Measurements from ENCODE around the gene RPL7L1. TPM values are rescaled to one million over a fixed set of nuclear protein-coding genes. Genes with fewer than 3 reads are reported as not detected.

The RPL7L1 gene
- 136 and 160 TPM in 2 replicates for total RNA-seq

GRCh38 chr6:42879372-42880239 lies at the start of gene RPL7L1:
TSS of gene RPL7L1 (plus strand) at chr6:42879616. CDS start at chr6:42879911, 295 bp downstream.

GRCh38 chr6:42915732-42916131 lies 36.3 kb downstream of the RPL7L1 start, which contains the start of gene PTCRA:
TSS of gene PTCRA (plus strand) at chr6:42916053. CDS start at chr6:42916070, 17 bp downstream.

GRCh38 chr6:42928986-42929820 lies 49.8 kb downstream of the RPL7L1 start, which contains the start of gene CNPY3:
TSS of gene CNPY3 (plus strand) at chr6:42929480. CDS start at chr6:42929571, 91 bp downstream.

Other genes with a start within 250 kb of the RPL7L1 start
- 0.49 and 0.53 TPM in 2 replicates for gene PRPH2, start 157.0 kb upstream of the RPL7L1 start, total RNA-seq
- 37.3 and 42.6 TPM in 2 replicates for gene TBCC, start 133.5 kb upstream of the RPL7L1 start, total RNA-seq
- gene BICRAL, start 97.6 kb upstream of the RPL7L1 start, total RNA-seq: 2.7 and 3.6 TPM in 2 replicates
- gene PTCRA, start 36.4 kb downstream of the RPL7L1 start, total RNA-seq: 5.4 TPM in 1 of 2 replicates, not detected in the other
- 48.6 and 49.2 TPM in 2 replicates for gene CNPY3, start 49.9 kb downstream of the RPL7L1 start, total RNA-seq
- gene GNMT, start 81.1 kb downstream of the RPL7L1 start, total RNA-seq: 0.20 TPM in 1 of 2 replicates, not detected in the other
- gene PEX6, start 99.6 kb downstream of the RPL7L1 start, total RNA-seq: 6.8 and 7.2 TPM in 2 replicates
- gene PPP2R5D, start 105.0 kb downstream of the RPL7L1 start, total RNA-seq: 53.6 and 60.5 TPM in 2 replicates
- 83.0 and 84.1 TPM in 2 replicates for gene MEA1, start 134.3 kb downstream of the RPL7L1 start, total RNA-seq
- gene KLHDC3, start 134.6 kb downstream of the RPL7L1 start, total RNA-seq: 78.0 and 86.2 TPM in 2 replicates
- 126 and 138 TPM in 2 replicates for gene RRP36, start 142.0 kb downstream of the RPL7L1 start, total RNA-seq
- gene CUL7, start 174.2 kb downstream of the RPL7L1 start, total RNA-seq: 10.2 and 13.2 TPM in 2 replicates
- 21.7 and 30.6 TPM in 2 replicates for gene MRPL2, start 179.8 kb downstream of the RPL7L1 start, total RNA-seq
- 7.0 and 8.6 TPM in 2 replicates for gene KLC4, start 180.0 kb downstream of the RPL7L1 start, total RNA-seq
- 25.8 and 27.7 TPM in 2 replicates for gene PTK7, start 196.7 kb downstream of the RPL7L1 start, total RNA-seq

Data from mammary microvascular endothelial cell (primary cell).